KMS-11 (cell line): ENCODE measurements around the gene C1QTNF3.

Source experiments
- H2AFZ ChIP-seq: fragments of 200-600 bp; sonication (generic); 2 replicates; pipeline ENCODE4 v1.6.1; 2016; ENCODE audit warnings: antibody characterized with exemption, mixed run types, low read depth
- H3K27ac ChIP-seq: fragments of 200-600 bp; sonication (generic); 2 replicates; pipeline ENCODE4 v1.6.1; 2016; ENCODE audit warnings: mild to moderate bottlenecking, mixed run types
- H3K27me3 ChIP-seq: fragments of 200-600 bp; sonication (generic); 2 replicates; pipeline ENCODE4 v1.6.1; 2017; ENCODE audit warnings: mild to moderate bottlenecking, low read depth, mixed run types, moderate library complexity; ENCODE audit not compliant: insufficient read depth
- H3K36me3 ChIP-seq: fragments of 200-600 bp; sonication (generic); 2 replicates; pipeline ENCODE4 v1.6.1; 2017; ENCODE audit warnings: mild to moderate bottlenecking, mixed run types; ENCODE audit not compliant: insufficient read depth
- H3K4me1 ChIP-seq: fragments of 200-600 bp; sonication (generic); 2 replicates; pipeline ENCODE4 v1.6.1; 2016; ENCODE audit warnings: mild to moderate bottlenecking, low read depth, mixed run types; ENCODE audit not compliant: poor library complexity, severe bottlenecking
- H3K4me2 ChIP-seq: fragments of 200-600 bp; sonication (generic); 2 replicates; pipeline ENCODE4 v1.7.0; 2016; ENCODE audit warnings: mild to moderate bottlenecking, mixed run types
- H3K4me3 ChIP-seq: fragments of 200-600 bp; sonication (generic); IDR thresholded peaks from 2 replicates; pipeline ENCODE4 v1.6.1; 2017; ENCODE audit warnings: low read depth, low read length, mixed read lengths; ENCODE audit not compliant: insufficient read depth
- H3K79me2 ChIP-seq: fragments of 200-600 bp; sonication (generic); 2 replicates; pipeline ENCODE4 v1.6.1; 2016; ENCODE audit warnings: low read depth, mixed run types; ENCODE audit not compliant: insufficient read depth
- H3K9ac ChIP-seq: fragments of 200-600 bp; sonication (generic); 2 replicates; pipeline ENCODE4 v1.6.1; 2016; ENCODE audit warnings: mild to moderate bottlenecking, mixed run types
- H4K20me1 ChIP-seq: fragments of 200-600 bp; sonication (generic); 2 replicates; pipeline ENCODE4 v1.6.1; 2016; ENCODE audit warnings: mild to moderate bottlenecking, mixed run types; ENCODE audit not compliant: insufficient read depth
- CTCF ChIP-seq: fragments of 200-600 bp; sonication (generic); conservative IDR thresholded peaks from 2 replicates; pipeline ENCODE4 v1.6.1; 2017; ENCODE audit warnings: low read depth, mild to moderate bottlenecking, antibody characterized with exemption, low read length, moderate library complexity, mixed read lengths

The C1QTNF3 gene

GRCh38 chr5:33973271-33973670 is 69.7 kb downstream of the C1QTNF3 start:
- H3K27me3 ChIP-seq, result no peaks in the 10 kb centered on the region
- no peak overlapping the region for H3K9ac ChIP-seq
- no peak overlapping the region for H2AFZ ChIP-seq
- H3K79me2 ChIP-seq, result no peaks in the 10 kb centered on the region
- no peak overlapping the region for H3K4me2 ChIP-seq
- H3K4me1 ChIP-seq, result no peaks in the 10 kb centered on the region
- H3K36me3 ChIP-seq, result no peaks in the 10 kb centered on the region
- TF ChIP-seq CTCF, result no peak
- no peak overlapping the region for H3K4me3 ChIP-seq
- H3K27ac ChIP-seq, result no peak overlapping the region
- H4K20me1 ChIP-seq, result no peaks in the 10 kb centered on the region

- peak; percentile 60 for TF ChIP-seq CTCF
- Histone ChIP-seq H3K4me2 (no peak overlapping the region), H3K27ac (no peak overlapping the region), H2AFZ (no peak overlapping the region), H3K4me1 (no peaks in the 10 kb centered on the region), H3K79me2 (no peaks in the 10 kb centered on the region), H3K27me3 (no peaks in the 10 kb centered on the region), H3K36me3 (no peaks in the 10 kb centered on the region), H3K9ac (no peak overlapping the region), H3K4me3 (no peak overlapping the region), H4K20me1 (no peaks in the 10 kb centered on the region)
These were observed 73.2 kb downstream of the C1QTNF3 start for GRCh38 chr5:33969572-33970452.

GRCh38 chr5:33968211-33969005 is 74.6 kb downstream of the C1QTNF3 start:
- H3K9ac ChIP-seq, result no peak overlapping the region
- TF ChIP-seq CTCF, result no peak
- H3K4me2 ChIP-seq, result no peak overlapping the region
- H3K79me2 ChIP-seq, result no peaks in the 10 kb centered on the region
- no peaks in the 10 kb centered on the region for H3K36me3 ChIP-seq
- no peaks in the 10 kb centered on the region for H4K20me1 ChIP-seq
- no peak overlapping the region for H3K27ac ChIP-seq
- no peak overlapping the region for H3K4me3 ChIP-seq
- H3K27me3 ChIP-seq, result no peaks in the 10 kb centered on the region
- no peaks in the 10 kb centered on the region for H3K4me1 ChIP-seq
- no peak overlapping the region for H2AFZ ChIP-seq
